NCI-H774 (cell line): ENCODE data around the gene PRKCA.

Experiments
- DNase-seq: peaks from one replicate; lab custom pipeline; 2025; lab: John Stamatoyannopoulos, UW

Gene PRKCA

DNA sequence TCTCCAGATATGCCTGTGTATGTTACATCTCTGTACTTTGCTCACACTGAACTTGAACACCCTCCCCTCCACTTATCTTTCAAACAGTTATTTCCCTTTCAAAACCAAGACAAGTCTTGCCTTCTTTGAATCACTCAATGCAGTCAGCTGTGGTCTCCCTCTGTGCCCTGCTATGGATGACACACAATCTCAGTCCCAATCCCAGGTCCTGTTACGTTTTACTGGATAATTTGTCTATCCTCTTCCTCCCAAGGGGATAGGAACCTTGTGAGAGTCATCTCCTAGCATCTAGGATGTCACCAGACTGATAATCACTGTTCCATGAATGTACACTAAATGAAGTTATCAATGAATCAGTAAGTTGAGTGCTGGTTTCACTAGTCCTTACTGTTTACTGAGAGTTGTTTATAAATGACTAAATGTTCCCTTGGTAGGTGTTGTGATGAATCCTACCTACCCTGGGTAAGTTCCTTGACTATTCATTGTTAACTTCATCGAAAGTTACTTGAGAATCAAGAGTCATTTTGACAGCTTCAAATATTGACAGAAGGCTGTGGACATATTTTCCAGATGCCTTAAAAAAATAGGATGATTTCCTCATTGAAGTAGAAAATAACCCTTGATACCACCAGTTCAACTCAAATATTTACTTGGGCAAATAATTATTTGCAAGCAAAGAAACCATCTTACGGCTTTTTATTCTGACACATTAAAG is 244.9 kb downstream of the PRKCA start:
- DNase-seq = no peak

DNA sequence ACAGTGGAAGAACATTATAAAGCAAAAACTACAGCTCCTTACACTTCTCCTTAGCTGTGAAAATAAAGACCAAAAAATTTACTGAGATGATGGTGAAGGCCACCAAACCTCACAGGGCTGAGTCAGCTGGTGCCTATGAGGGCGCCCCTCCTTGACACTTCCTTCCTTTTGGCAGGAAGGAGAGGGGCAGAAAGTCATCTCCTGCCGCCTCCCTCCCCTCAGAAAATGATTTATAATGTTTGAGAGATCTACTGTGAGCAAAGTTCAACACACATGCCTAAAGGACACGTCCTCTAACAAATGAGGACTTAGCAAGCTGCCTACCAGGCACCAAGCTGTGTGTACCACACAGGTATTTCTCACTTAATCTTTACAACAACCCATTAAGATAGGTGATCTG is 245.7 kb downstream of the PRKCA start:
- DNase-seq = no peak

DNA sequence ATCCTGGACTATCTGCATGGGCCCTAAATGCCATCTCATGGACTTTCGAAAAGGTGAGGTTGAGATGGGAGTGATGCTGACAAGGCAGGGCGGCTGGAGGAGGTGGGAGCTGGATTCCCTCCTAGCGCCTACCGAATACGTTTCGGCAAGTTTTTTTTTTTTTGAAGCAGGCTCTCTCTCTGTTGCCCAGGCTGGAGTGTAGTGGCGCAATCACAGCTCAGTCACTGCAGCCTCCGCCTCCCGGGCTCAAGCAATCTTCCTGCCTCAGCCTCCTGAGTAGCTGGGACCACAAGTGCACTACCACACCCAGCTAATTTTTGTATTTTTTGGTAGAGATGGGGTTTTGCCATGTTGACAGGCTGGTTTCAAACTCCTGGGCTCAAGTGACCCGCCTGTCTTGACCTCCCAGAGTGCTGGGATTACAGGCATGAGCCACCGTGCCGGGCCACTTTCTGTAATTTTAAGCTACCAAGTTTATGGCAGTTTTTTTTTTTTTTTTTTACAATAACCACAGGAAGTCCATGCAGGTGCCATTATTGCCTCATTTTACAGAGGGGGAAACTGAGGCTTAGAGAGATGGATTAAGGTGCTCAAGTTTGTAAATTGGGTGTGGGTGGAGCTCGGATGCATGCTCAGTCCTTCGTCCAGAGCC is 246.4 kb downstream of the PRKCA start:
- DNase-seq = no peak

DNA sequence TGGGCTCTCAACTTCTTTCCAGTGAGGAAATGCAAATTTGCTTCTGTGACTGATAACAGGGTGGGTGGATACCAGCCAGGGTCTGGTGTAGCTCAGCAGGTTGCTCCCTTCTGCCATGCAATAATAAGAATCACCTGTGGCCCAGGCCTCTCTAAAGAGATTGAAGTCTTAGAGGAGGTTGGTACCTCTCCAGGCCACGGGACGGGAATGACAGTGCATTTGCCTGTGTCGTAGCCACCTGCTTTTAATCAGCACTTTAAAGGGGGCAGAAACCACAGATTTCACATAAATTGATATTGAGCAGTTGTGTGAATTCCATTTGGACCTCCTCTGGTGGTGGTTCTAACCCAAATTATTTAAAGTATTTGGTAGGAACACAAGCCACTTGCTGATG is 246.9 kb downstream of the PRKCA start:
- no peak for DNase-seq

DNA sequence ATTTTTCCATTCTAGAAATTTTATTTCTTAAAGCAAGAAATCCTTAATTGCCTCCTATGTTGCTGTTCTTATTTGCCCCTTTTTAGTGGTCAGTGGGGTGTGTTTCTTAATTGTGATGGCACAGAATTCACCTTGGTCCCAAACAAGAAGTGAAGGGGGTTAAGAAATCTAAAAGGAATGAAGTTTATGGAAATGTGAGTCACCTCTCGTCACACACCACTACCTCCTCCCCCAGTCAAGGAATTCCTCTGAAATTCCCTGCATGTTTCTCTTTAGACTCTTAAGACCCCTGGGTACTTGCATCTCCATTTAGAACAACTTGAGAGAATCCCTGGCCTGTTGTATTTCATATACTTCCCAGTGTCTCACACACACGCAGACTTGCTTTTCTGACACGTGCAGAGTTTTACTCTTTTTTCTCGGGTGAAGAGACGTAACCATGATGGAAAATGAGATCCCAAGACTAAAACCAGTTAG is 247.4 kb downstream of the PRKCA start:
- no peak for DNase-seq

DNA sequence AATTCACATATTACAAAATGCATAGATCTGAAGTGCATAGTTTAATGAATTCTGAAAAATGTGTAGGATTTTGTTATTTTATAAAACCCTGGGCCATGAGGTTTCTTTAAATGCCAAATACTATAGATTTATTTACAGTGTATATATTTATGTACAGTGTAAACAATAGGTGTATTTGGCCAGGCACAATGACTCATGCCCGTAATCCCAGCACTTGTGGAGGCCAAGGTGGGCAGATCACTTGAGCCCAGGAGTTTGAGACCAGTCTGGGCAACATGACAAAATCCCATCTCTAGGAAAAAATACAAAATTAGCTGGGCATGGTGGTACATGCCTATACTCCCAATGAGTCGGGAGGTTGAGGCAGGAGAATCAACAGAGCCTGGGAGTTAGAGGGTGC is 249.4 kb downstream of the PRKCA start:
- no peak for DNase-seq

DNA sequence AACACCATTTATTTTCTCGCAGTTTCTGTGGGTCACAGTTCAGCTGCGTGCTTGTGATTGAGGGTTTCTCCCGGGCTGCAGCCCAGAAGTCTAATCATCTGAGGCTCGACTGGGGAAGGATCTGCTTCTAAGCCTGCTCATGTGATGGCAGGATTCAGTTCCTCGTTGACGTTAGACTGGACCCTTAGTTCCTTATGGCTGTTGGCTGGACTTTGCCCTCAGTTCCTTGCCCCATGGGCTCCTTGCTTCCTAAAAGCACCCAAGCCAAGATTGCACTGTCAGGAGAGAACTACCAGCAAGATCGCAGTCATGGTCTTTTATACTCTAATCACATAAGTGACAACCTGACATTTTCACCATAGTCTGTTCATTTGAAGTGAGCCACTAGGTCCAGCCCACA is 250.0 kb downstream of the PRKCA start:
- no peak for DNase-seq

DNA sequence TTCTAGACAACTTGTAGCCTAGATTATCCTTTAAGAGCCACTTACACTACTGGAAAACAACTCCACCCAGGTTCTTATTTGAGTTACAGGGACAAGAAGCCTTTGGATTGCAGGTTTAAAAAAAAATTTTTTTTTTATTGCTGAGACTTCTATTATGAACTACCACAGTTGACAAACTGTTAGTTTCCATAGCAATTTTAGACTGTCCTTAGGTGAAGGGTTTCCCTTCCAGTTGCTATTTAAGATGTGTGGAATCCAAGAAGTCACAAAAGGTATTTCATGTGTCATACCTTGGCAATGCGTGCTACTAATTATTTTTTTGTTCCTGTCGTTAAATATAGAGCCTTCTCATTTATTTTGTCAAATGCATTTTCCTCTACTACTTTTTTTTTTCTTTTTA is 253.2 kb downstream of the PRKCA start:
- no peak for DNase-seq

DNA sequence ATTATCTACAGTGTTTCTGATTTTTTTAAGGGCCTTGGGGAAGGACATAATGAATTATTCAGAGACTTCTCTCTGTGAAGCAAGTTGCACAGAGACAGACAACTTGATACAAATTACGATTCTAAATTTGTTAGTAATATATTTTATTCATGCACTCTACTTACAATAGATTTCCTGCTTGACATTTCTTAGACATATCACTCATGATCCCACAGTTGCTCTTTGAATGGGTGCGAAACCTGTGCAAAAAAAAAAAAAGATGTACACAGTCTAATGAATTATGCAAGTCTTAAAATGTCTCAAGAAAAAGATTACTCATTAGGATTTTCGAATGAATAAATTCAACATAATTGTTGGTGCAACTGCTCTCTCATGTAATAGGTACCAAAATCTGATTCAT is 254.8 kb downstream of the PRKCA start:
- no peak for DNase-seq

DNA sequence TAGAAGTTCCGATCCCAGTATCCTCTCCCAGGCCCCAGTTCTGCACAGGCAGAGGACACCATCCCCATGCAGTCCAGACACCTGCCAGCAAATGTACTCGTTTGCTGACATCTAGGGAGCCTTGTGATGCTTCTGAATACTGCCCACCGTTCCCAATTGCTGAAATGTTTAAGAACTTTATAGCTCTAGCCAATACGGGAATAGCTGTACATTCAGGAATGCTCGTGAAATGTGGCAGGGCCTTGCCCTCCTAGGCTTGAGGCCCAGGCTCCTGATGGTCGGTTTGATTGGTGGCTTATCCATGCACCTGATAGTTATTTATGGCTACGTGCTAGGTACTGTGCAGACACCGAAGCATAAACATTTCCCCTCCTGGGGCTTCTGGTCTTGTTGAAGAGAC is 255.5 kb downstream of the PRKCA start:
- DNase-seq = no peak

DNA sequence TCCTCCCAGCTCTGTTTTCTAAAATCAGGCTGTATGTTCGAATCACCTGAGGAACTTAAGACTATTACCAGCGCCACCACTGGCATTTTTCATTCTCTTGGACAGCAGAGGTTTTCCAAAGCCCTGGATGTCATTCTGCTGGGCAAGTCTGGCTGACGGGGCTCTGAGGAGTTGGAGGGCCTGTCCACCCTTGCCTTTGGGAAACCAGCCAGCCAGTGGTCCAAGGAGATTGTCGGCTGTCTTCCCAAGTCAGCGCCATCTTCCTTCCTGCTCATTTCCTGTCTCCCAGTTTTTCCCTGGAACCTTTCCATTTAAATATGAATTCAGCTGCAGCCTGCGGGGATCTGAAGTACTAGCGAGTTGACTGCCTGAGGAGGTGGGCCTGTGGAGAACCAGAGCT is 258.3 kb downstream of the PRKCA start:
- no peak for DNase-seq

DNA sequence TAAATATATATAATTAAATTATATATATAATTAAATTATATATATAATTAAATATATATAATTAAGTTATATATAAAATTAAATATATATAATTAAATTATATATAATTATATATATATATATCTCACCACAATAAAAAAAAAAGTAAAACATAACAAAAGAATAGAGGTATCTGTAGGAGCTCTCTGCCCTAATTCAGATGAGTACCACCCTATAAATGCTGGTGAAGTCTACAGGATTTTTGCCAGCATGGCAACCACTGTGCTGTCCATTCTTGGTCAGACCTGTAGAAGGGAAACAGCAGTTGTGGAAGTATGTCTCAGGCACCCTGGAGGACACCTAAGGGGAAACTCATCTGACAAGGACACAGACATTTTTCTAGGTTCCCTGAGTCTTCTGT is 259.7 kb downstream of the PRKCA start:
- no peak for DNase-seq

DNA sequence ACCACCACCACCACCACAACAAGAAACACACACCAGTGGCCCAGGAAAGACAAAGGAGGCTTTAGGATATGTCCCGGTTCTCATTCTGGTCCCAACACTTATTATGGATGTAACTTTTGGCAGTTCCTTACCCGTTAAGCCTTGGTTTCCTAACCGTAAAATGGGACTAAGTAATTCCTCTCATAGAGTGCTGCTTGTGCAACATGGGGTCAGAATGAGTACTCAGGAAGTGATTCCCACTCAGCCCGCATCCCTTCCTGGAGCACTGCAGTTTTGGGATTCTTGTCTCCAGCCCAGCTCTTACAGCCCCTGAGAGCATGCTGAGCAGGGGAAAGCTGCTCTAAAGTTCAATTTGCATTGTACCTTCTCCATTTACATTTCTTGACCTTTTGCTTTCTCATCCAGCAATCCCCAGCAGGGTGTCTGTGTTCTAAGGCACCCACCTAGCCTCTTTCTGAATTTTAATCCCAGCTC is 262.6 kb downstream of the PRKCA start:
- DNase-seq = no peak

DNA sequence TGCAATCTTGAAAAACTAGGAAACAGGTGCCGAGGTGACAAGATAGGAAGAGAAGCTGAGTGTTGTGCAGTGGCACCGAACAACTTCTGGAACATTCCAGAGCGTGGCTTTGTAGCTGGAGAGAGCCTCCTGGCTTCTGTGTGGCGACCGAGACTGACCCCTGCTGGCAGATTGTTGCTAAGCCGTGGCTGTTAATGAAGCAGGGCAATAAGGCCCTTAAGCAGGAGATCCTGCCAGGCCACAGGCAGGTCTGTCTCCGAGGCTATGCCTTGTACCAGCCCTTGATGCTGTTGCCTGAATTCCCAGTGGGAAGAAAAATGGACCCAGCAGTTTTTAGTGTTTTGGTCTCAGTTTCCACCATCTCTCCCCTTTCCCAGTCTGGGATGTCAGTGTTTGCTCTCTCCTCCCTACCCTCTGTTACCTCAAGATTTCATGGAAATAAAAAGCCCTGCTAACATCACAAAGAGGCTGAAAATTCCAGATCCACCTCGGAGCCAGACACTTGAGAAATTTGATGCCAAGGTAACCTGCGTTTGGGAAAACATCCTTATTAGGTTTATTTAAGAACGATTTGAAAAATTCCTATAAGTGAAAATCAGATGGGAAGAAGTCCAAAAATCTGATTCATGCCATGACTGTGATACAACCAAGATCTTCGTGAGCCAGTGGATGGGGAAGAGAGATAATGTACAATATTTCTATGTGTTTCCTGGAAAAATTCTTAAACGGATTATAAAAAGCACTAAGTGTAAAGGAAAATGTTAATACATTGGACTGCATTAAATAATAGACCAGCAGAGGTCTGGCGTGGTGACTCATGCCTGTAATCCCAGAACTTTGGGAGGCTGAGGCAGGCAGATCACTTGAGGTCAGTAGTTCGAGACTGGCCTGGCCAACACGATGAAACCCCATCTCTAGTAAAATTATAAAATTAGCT is 265.1 kb downstream of the PRKCA start:
- no peak for DNase-seq

DNA sequence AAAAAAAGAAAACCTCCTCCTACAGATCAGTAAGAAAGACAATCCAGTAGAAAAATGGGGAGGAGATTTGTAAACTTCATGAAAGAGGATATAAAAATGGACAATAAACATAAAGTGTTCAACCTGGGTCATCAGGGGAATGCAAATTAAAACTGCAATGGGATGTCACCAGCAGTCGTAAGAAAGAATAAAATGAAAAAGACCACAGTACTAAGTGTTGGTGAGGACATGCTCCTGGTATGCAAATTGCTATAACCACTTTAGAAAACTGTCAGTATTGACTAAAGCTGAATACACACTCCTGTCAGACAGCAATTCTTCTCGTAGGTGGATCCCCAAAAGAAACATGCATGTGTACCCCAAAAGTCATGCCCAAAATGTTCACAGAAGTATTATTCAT is 267.2 kb downstream of the PRKCA start:
- DNase-seq = no peak

DNA sequence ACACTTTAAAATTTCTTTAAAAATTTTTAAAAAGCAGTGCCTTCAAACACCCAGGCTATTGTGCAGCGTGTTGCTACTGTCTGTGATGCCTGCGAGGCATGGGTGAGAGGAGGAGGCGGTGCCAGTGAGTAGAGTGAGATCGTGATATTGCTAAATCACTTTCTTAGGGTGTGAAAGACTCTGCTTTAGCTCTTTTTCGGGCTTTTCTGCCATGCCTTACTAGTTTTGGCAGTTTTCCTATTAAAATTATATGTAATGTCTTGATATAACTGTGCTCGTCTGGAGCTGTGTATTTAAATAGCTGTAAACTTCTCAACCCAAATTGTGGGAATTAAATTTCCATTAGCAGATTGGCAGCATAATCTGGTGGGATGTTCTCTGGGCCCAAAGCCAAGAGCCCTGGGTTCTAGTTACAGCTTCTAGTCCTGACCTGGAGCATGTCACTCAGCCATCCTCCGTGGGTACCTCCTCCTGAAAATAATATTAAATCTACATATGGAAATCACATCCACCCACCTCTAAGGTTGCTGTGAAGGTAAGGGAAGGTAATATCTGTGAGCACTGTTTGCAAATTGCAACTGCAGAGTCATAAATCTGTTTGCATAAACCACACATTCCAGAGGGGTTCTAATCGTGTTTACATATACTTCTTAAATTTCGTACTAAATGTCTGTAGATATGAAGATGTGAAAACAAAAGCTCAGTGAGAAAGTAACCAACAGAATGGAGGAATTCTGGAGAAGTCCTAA is 268.2 kb downstream of the PRKCA start:
- DNase-seq = no peak

DNA sequence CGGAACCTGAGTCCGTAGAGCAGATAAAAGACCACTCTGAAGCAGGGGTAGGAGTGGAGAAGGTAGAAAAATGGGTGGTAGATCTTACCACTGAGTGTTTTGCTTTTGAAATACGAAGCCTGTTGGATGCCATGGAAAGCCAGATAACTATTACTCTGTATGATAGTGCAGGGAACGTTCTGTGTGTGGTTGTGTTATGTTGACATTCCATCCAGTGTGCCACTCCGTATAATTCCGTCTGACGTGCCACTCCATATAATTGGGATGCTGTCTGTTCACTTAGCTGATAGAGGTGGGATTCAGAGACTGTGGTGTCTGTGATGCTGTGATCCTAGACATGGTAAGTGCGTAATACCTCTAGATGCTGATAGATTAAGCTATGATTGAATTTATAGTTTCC is 269.3 kb downstream of the PRKCA start:
- no peak for DNase-seq

DNA sequence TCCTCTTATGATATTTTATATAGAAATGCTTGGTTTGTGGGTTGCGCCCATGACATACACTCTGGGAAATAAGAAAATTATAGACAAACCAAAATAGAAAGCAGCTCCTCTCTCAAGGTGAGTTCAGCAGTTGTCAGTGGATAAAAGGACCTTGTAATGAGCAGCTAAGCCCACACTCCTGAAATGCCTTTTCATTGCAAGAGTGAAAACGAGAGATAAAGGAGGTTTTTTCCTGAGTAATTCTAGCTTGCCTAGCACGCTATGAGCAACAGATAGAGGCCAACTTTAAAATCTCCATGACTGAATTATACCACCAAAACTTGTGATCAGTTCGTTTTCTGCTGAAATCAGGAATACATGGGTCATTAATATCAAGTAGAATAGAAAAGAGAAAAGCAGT is 270.7 kb downstream of the PRKCA start:
- no peak for DNase-seq

DNA sequence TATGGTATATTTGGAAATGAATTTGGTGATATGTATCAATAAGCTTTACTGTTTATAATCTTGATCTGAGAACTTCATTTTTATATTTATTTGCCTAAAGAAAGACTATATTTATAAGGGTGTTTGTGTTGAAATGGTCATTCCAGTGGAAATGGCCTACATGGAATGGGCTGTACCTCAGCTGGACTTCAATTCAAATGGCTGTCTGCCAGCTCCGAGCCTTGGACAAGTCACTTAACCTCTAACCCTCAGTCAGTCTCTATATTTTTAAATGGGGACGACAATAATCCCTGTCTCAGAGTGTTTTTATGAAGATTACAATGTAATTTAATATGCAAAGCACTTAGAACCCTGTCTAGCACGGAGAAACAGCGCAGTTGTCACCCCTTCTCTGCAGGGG is 271.7 kb downstream of the PRKCA start:
- no peak for DNase-seq

DNA sequence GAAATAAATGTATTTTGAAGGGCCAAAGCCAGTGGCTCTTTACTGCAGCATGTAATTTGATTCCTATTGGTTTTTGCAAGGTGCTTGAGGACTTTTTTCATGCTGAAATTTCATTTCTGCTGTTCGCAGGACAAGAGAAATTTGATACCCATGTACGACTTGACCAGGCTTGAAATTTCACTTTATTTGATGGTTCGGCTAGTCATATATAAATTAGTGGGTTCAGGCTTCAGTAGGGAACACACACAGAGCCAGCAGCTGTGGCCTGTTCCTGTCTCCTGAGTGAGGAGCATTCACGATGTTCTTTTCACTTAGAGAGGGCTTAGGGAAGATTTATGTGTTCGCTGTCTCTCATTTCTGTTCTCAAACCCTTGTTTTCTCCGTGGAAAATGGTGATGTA is 274.1 kb downstream of the PRKCA start:
- DNase-seq = no peak

DNA sequence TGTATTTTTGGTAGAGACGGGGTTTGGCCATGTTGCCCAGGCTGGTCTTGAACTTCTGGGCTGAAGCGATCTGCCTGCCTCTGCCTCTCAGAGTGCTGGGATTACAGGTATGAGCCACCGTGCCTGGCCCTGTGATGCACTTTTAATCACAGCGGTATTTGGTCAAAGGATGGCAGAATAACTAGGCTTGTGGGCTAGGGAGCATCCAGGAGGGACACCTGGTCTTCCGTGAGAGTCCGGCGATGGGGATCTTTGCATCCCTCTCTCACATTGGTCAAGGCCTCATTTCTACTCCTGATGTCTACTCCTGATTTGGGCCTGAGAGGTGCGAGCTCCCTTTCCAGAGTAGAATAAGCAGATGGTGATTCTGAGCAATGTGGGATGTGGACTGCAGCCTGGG is 274.6 kb downstream of the PRKCA start:
- no peak for DNase-seq
